Neuronal stem cell (in vitro differentiated cells): ENCODE data around the gene ADSL.

Experiments used
- DNase-seq: peaks from one replicate; pipeline ENCODE4 v3.0.0-alpha.2; 2013; ENCODE audit warnings: low spot score
- H2AFZ ChIP-seq: one replicate; pipeline ENCODE4 v1.6.1; 2013; ENCODE audit warnings: mild to moderate bottlenecking, low read length, inconsistent platforms
- H2AK5ac ChIP-seq: 2 replicates; pipeline ENCODE4 v1.6.1; 2013; ENCODE audit warnings: low read depth, mild to moderate bottlenecking, inconsistent platforms, low read length, moderate library complexity, mixed read lengths
- H2BK120ac ChIP-seq: 2 replicates; pipeline ENCODE4 v1.6.1; 2013; ENCODE audit warnings: low read depth, mild to moderate bottlenecking, inconsistent platforms, low read length, moderate library complexity, mixed read lengths
- H2BK12ac ChIP-seq: one replicate; pipeline ENCODE4 v1.6.1; 2013; ENCODE audit warnings: low read length, inconsistent platforms
- H2BK15ac ChIP-seq: 2 replicates; pipeline ENCODE4 v1.6.1; 2013; ENCODE audit warnings: mild to moderate bottlenecking, low read length, inconsistent platforms, mixed read lengths
- H2BK5ac ChIP-seq: one replicate; pipeline ENCODE4 v1.6.1; 2013; ENCODE audit warnings: inconsistent platforms, mild to moderate bottlenecking, low read length, moderate library complexity
- H3K14ac ChIP-seq: one replicate; pipeline ENCODE4 v1.6.1; 2013; ENCODE audit warnings: low read length, inconsistent platforms
- H3K18ac ChIP-seq: 2 replicates; pipeline ENCODE4 v1.6.1; 2013; ENCODE audit warnings: low read length, inconsistent platforms
- H3K23ac ChIP-seq: 2 replicates; pipeline ENCODE4 v1.6.1; 2013; ENCODE audit warnings: low read depth, mild to moderate bottlenecking, mixed read lengths, low read length, inconsistent platforms; ENCODE audit not compliant: poor library complexity
- H3K27ac ChIP-seq: replicated peaks from 3 replicates; pipeline ENCODE4 v1.5.1; 2013; ENCODE audit warnings: low read length, inconsistent platforms
- H3K27me3 ChIP-seq, 3 experiments: 2 replicates each; pipeline ENCODE4 v1.6.1; 2013; ENCODE audit warnings: low read length in 3 of 3, mild to moderate bottlenecking in 2 of 3, inconsistent platforms in 1 of 3, low read depth in 1 of 3, mixed read lengths in 1 of 3, moderate library complexity in 1 of 3; ENCODE audit not compliant: control insufficient read depth in 3 of 3, insufficient read depth in 3 of 3
- H3K36me3 ChIP-seq, 2 donors: replicated peaks in 1 of 2; 2 replicates each; pipeline ENCODE4 v1.6.1; 2013; ENCODE audit warnings: low read length in 2 of 2; ENCODE audit not compliant: control insufficient read depth in 2 of 2, insufficient read depth in 2 of 2
- H3K4ac ChIP-seq: 2 replicates; pipeline ENCODE4 v1.6.1; 2013; ENCODE audit warnings: inconsistent platforms, mild to moderate bottlenecking, low read length, moderate library complexity
- H3K4me1 ChIP-seq, 2 donors: 1 replicate in 1 of 2; 2 replicates in 1 of 2; pipeline ENCODE4 v1.6.1; 2013; ENCODE audit warnings: low read length in 2 of 2, low read depth in 1 of 2; ENCODE audit not compliant: control insufficient read depth in 2 of 2, insufficient read depth in 1 of 2
- H3K4me2 ChIP-seq: one replicate; pipeline ENCODE4 v1.6.1; 2013; ENCODE audit warnings: mild to moderate bottlenecking, low read length, inconsistent platforms; ENCODE audit not compliant: insufficient read depth, poor library complexity, severe bottlenecking
- H3K4me3 ChIP-seq, 2 donors: 2 replicates each; pipeline ENCODE4 v1.5.1; 2013; ENCODE audit warnings: low read length in 2 of 2, mild to moderate bottlenecking in 2 of 2, inconsistent platforms in 1 of 2, moderate library complexity in 1 of 2
- H3K79me1 ChIP-seq: one replicate; pipeline ENCODE4 v1.6.1; 2013; ENCODE audit warnings: low read depth, mild to moderate bottlenecking, inconsistent platforms, low read length, moderate library complexity
- H3K9ac ChIP-seq: one replicate; pipeline ENCODE4 v1.6.1; 2013; ENCODE audit warnings: mild to moderate bottlenecking, low read depth, low read length, inconsistent platforms; ENCODE audit not compliant: poor library complexity
- H3K9me3 ChIP-seq, 2 donors: replicated peaks in 1 of 2; 2 replicates each; pipeline versions ENCODE3 to v1.6.1; 2013; ENCODE audit warnings: low read length in 2 of 2, mild to moderate bottlenecking in 2 of 2, inconsistent platforms in 1 of 2, low read depth in 1 of 2, mixed read lengths in 1 of 2, moderate library complexity in 1 of 2; ENCODE audit not compliant: control insufficient read depth in 2 of 2, insufficient read depth in 1 of 2
- H4K8ac ChIP-seq: one replicate; pipeline ENCODE4 v1.6.1; 2013; ENCODE audit warnings: low read depth, mild to moderate bottlenecking, inconsistent platforms, low read length, moderate library complexity
- H4K91ac ChIP-seq: one replicate; pipeline ENCODE4 v1.6.1; 2013; ENCODE audit warnings: low read length, low read depth, mild to moderate bottlenecking, inconsistent platforms; ENCODE audit not compliant: poor library complexity
- WGBS, 2 donors: extraction: QIAGEN DNeasy Blood & Tissue Kit; methylation state at CpG; one replicate each; pipeline ENCODE4 v1.1.7; 2013; ENCODE audit warnings: missing lambda C conversion rate in 2 of 2, mixed read lengths in 1 of 2; ENCODE audit not compliant: insufficient read length in 2 of 2, insufficient replicate concordance in 1 of 2; ENCODE audit errors: extremely low coverage in 2 of 2; 5-methylcytosine and 5-hydroxymethylcytosine counted together

ADSL gene

GRCh38 chr22:40335358-40335757 is 10.9 kb upstream of the ADSL start:
- no peaks in the 10 kb centered on the region for H3K9me3 ChIP-seq
- peaks cover 14 to 19% of the 10 kb centered on the region in 2 donors for H3K4me1 ChIP-seq
- H3K4me3 ChIP-seq, result no peak overlapping the region
- no peak for DNase-seq
- H2BK120ac ChIP-seq, result no peak overlapping the region
- no peak overlapping the region for H2AFZ ChIP-seq
- no peak overlapping the region for H2BK5ac ChIP-seq
- no peak overlapping the region for H3K23ac ChIP-seq
- peaks cover 2% of the 10 kb centered on the region for H3K79me1 ChIP-seq
- H3K27me3 ChIP-seq, result no peaks in the 10 kb centered on the region
- peaks cover 3 to 38% of the 10 kb centered on the region in 2 donors for H3K36me3 ChIP-seq
- no peak overlapping the region for H3K4ac ChIP-seq
- H2BK15ac ChIP-seq, result no peak overlapping the region
- H3K9ac ChIP-seq, result no peak overlapping the region
- no peak overlapping the region for H2AK5ac ChIP-seq
- H4K8ac ChIP-seq, result no peak overlapping the region
- no peak overlapping the region for H3K14ac ChIP-seq
- H3K27ac ChIP-seq, result no peak overlapping the region
- H3K18ac ChIP-seq, result no peak overlapping the region
- 100% methylated on average over 2 of the region's 2 CpGs; no CpG with 5 or more reads in 1 of the 2 donors for WGBS, 2 donors
- no peak overlapping the region for H4K91ac ChIP-seq
- H2BK12ac ChIP-seq, result no peak overlapping the region
- no peak overlapping the region for H3K4me2 ChIP-seq

DNA sequence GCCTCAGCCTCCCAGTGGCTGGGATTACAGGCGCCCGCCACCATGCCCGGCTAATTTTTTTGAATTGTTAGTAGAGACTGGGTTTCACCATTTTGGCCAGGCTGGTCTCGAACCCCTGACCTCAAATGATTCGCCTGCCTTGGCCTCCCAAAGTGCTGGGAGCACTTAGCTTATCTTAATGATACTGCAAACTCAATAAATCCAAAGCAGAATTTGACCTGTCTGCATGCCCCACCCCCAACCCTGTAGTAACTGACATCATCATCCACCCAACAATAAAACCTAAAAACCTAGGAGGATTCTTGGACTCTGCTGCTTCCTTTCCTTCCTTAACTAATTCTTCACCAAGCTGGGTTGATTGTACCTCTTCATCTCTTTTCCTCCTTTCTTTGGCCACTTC is 6.3 kb upstream of the ADSL start:
- Histone ChIP-seq H2BK5ac (no peak overlapping the region), H3K9me3 (peaks cover 0 to 2% of the 10 kb centered on the region in 2 donors), H3K4me2 (no peak overlapping the region), H2BK15ac (no peak overlapping the region), H2BK12ac (no peak overlapping the region), H2AFZ (no peak overlapping the region), H3K27me3 (no peaks in the 10 kb centered on the region), H4K8ac (no peak overlapping the region), H3K23ac (no peak overlapping the region), H2BK120ac (no peak overlapping the region), H3K14ac (no peak overlapping the region), H3K4me3 (no peak overlapping the region), H3K9ac (no peak overlapping the region), H3K4ac (no peak overlapping the region), H2AK5ac (no peak overlapping the region), H4K91ac (no peak overlapping the region), H3K18ac (no peak overlapping the region), H3K36me3 (peaks cover 0 to 10% of the 10 kb centered on the region in 2 donors), H3K27ac (no peak overlapping the region), H3K4me1 (no peaks in the 10 kb centered on the region), H3K79me1 (no peaks in the 10 kb centered on the region)
- no CpG with 5 or more reads among the region's 5 CpGs for WGBS, 2 donors
- no peak for DNase-seq

GRCh38 chr22:40341604-40342003 is 4.7 kb upstream of the ADSL start:
- Histone ChIP-seq H2BK15ac (no peak overlapping the region), H3K4ac (no peak overlapping the region), H3K27ac (no peak overlapping the region), H3K4me2 (no peak overlapping the region), H3K18ac (no peak overlapping the region), H4K91ac (no peak overlapping the region), H4K8ac (no peak overlapping the region), H2BK12ac (no peak overlapping the region), H2AFZ (no peak overlapping the region), H2BK5ac (no peak overlapping the region), H3K79me1 (peaks cover 2% of the 10 kb centered on the region), H3K36me3 (peaks cover 0 to 3% of the 10 kb centered on the region in 2 donors), H3K14ac (peak overlapping the region; percentile 65), H3K9ac (no peak overlapping the region), H3K4me1 (no peaks in the 10 kb centered on the region), H3K4me3 (no peak overlapping the region), H3K9me3 (peaks cover 0 to 2% of the 10 kb centered on the region in 2 donors), H3K23ac (peak overlapping the region; percentile 21), H2BK120ac (no peak overlapping the region), H2AK5ac (no peak overlapping the region), H3K27me3 (no peaks in the 10 kb centered on the region)
- no CpG with 5 or more reads among the region's 4 CpGs for WGBS, 2 donors
- no peak for DNase-seq

DNA sequence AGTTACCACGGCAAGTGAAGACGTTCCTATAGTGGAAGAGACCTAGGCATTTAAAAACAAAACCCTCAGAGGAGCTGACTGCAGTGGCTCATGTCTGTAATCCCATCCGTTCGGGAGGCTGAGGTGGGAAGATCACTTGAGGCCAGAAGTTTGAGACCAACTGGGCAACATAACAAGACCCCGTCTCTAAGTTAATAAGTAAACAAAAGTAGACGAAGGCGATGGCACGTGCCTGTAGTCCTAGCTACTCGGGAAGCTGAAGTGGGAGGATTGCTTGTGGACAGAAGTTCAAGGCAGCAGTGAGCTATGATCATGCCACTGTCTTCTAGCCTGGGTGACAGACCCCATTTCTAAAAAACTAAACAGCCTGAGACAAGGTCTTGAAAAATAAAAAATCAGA is 3.8 kb upstream of the ADSL start:
- no peak overlapping the region for H2AK5ac ChIP-seq
- no peak overlapping the region for H3K4me3 ChIP-seq
- no CpG with 5 or more reads among the region's 9 CpGs for WGBS, 2 donors
- H3K4me2 ChIP-seq, result no peak overlapping the region
- H3K27ac ChIP-seq, result no peak overlapping the region
- no peak overlapping the region for H4K91ac ChIP-seq
- no peak overlapping the region for H2BK15ac ChIP-seq
- H3K23ac ChIP-seq, result no peak overlapping the region
- no peaks in the 10 kb centered on the region for H3K27me3 ChIP-seq
- DNase-seq, result no peak
- H4K8ac ChIP-seq, result no peak overlapping the region
- no peak overlapping the region for H2BK120ac ChIP-seq
- H3K79me1 ChIP-seq, result peaks cover 5% of the 10 kb centered on the region
- peaks cover 0 to 2% of the 10 kb centered on the region in 2 donors for H3K9me3 ChIP-seq
- peaks cover 0 to under 1% of the 10 kb centered on the region in 2 donors for H3K36me3 ChIP-seq
- peaks cover 2 to 3% of the 10 kb centered on the region in 2 donors for H3K4me1 ChIP-seq
- H3K9ac ChIP-seq, result no peak overlapping the region
- H3K14ac ChIP-seq, result no peak overlapping the region
- H2AFZ ChIP-seq, result no peak overlapping the region
- H3K4ac ChIP-seq, result no peak overlapping the region
- H2BK12ac ChIP-seq, result no peak overlapping the region
- no peak overlapping the region for H3K18ac ChIP-seq
- no peak overlapping the region for H2BK5ac ChIP-seq
